HG03159 (cell line): ENCODE measurements around the gene GNA14.
"Not testable (repeated sequence)": the region's sequence is repeated elsewhere in the genome, so short reads cannot be mapped to it uniquely, and the experiment has no call there.

Experiments used
- ATAC-seq: cut with Tn5 transposase; IDR thresholded peaks from one replicate; pipeline ENCODE4 v1.9.1; 2021; ENCODE audit warnings: mild to moderate bottlenecking, moderate library complexity; ENCODE audit not compliant: unreplicated experiment

The GNA14 gene

GRCh38 chr9:77647267-77648233, 572 bp downstream of the GNA14 start:
- no peak for ATAC-seq

GRCh38 chr9:77643871-77644270, 4.3 kb downstream of the GNA14 start:
- no peak for ATAC-seq

GRCh38 chr9:77640741-77641580, 7.2 kb downstream of the GNA14 start:
- ATAC-seq, result no peak

GRCh38 chr9:77632652-77633051, 15.5 kb downstream of the GNA14 start:
- no peak for ATAC-seq

GRCh38 chr9:77628864-77629263, 19.3 kb downstream of the GNA14 start:
- not testable (repeated sequence) for ATAC-seq

- ATAC-seq, result no peak
Observed at GRCh38 chr9:77616191-77616590, 31.9 kb downstream of the GNA14 start.

- no peak for ATAC-seq
Observed at GRCh38 chr9:77614645-77615044, 33.5 kb downstream of the GNA14 start.

GRCh38 chr9:77606526-77606925, 41.6 kb downstream of the GNA14 start:
- no peak for ATAC-seq

GRCh38 chr9:77605449-77606220, 42.5 kb downstream of the GNA14 start:
- ATAC-seq, result no peak

- no peak for ATAC-seq
Observed at GRCh38 chr9:77604316-77604715, 43.8 kb downstream of the GNA14 start.

- no peak for ATAC-seq
Observed at GRCh38 chr9:77602852-77603251, 45.3 kb downstream of the GNA14 start.

- no peak for ATAC-seq
Observed at GRCh38 chr9:77601476-77602099, 46.5 kb downstream of the GNA14 start.

GRCh38 chr9:77600810-77601209, 47.3 kb downstream of the GNA14 start:
- no peak for ATAC-seq

GRCh38 chr9:77599492-77599891, 48.6 kb downstream of the GNA14 start:
- no peak for ATAC-seq

- ATAC-seq, result no peak
Observed at GRCh38 chr9:77598991-77599390, 49.1 kb downstream of the GNA14 start.

- ATAC-seq, result no peak
Observed at GRCh38 chr9:77598524-77598923, 49.6 kb downstream of the GNA14 start.

GRCh38 chr9:77597057-77597456, 51.1 kb downstream of the GNA14 start:
- ATAC-seq, result no peak

GRCh38 chr9:77595426-77596095, 52.6 kb downstream of the GNA14 start:
- ATAC-seq, result no peak

- ATAC-seq, result no peak
Observed at GRCh38 chr9:77594963-77595362, 53.2 kb downstream of the GNA14 start.

- no peak for ATAC-seq
Observed at GRCh38 chr9:77593528-77593927, 54.6 kb downstream of the GNA14 start.
